ENCODE results near the gene NKAIN4.

GRCh38 chr20:63252284-63252711 lies 2.0 kb downstream of the NKAIN4 start:
- TF ChIP-seq, protein P1, sequence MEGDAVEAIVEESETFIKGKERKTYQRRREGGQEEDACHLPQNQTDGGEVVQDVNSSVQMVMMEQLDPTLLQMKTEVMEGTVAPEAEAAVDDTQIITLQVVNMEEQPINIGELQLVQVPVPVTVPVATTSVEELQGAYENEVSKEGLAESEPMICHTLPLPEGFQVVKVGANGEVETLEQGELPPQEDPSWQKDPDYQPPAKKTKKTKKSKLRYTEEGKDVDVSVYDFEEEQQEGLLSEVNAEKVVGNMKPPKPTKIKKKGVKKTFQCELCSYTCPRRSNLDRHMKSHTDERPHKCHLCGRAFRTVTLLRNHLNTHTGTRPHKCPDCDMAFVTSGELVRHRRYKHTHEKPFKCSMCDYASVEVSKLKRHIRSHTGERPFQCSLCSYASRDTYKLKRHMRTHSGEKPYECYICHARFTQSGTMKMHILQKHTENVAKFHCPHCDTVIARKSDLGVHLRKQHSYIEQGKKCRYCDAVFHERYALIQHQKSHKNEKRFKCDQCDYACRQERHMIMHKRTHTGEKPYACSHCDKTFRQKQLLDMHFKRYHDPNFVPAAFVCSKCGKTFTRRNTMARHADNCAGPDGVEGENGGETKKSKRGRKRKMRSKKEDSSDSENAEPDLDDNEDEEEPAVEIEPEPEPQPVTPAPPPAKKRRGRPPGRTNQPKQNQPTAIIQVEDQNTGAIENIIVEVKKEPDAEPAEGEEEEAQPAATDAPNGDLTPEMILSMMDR (IDR thresholded peaks at IDR 0.05) = no peak
- TF ChIP-seq POLR2A (IDR thresholded peaks at IDR 0.05) = no peak
